Rectal smooth muscle tissue (tissue), 1 donor: ENCODE data around the gene OR2B6.

ENCODE experiments used
- H3K27ac ChIP-seq: one replicate; pipeline ENCODE4 v1.7.0; 2013; ENCODE audit warnings: low read depth, low read length, inconsistent platforms
- H3K27me3 ChIP-seq: one replicate; pipeline ENCODE4 v1.7.0; 2013; ENCODE audit warnings: low read length; ENCODE audit not compliant: control insufficient read depth, insufficient read depth
- H3K36me3 ChIP-seq: one replicate; pipeline ENCODE4 v1.7.0; 2013; ENCODE audit warnings: low read length; ENCODE audit not compliant: control insufficient read depth, insufficient read depth
- H3K4me1 ChIP-seq: one replicate; pipeline ENCODE4 v1.7.0; 2013; ENCODE audit warnings: low read length; ENCODE audit not compliant: control insufficient read depth, insufficient read depth
- H3K4me3 ChIP-seq: one replicate; pipeline ENCODE4 v1.7.0; 2013; ENCODE audit warnings: low read length
- H3K9ac ChIP-seq: one replicate; pipeline ENCODE4 v1.7.0; 2013; ENCODE audit warnings: low read length

OR2B6 gene

GRCh38 chr6:27962506-27962905 lies 5.5 kb downstream of the OR2B6 start:
- no peak overlapping the region for H3K27ac ChIP-seq
- H3K9ac ChIP-seq, result no peak overlapping the region
- H3K36me3 ChIP-seq, result no peaks in the 10 kb centered on the region
- no peak overlapping the region for H3K4me3 ChIP-seq
- no peaks in the 10 kb centered on the region for H3K4me1 ChIP-seq
- H3K27me3 ChIP-seq, result no peaks in the 10 kb centered on the region

- Histone ChIP-seq H3K27me3 (no peaks in the 10 kb centered on the region), H3K27ac (no peak overlapping the region), H3K4me3 (no peak overlapping the region), H3K36me3 (no peaks in the 10 kb centered on the region), H3K4me1 (no peaks in the 10 kb centered on the region), H3K9ac (no peak overlapping the region)
Observed at GRCh38 chr6:27966044-27966443, 9.0 kb downstream of the OR2B6 start.

GRCh38 chr6:27966816-27967426 lies 9.9 kb downstream of the OR2B6 start:
- H3K4me3 ChIP-seq, result no peak overlapping the region
- H3K4me1 ChIP-seq, result no peaks in the 10 kb centered on the region
- no peaks in the 10 kb centered on the region for H3K36me3 ChIP-seq
- H3K27ac ChIP-seq, result no peak overlapping the region
- no peak overlapping the region for H3K9ac ChIP-seq
- no peaks in the 10 kb centered on the region for H3K27me3 ChIP-seq

- Histone ChIP-seq H3K4me3 (no peak overlapping the region), H3K4me1 (no peaks in the 10 kb centered on the region), H3K9ac (no peak overlapping the region)
Observed at GRCh38 chr6:27970444-27970843, 13.4 kb downstream of the OR2B6 start.

GRCh38 chr6:27972750-27973149 lies 15.7 kb downstream of the OR2B6 start:
- Histone ChIP-seq H3K36me3 (no peaks in the 10 kb centered on the region), H3K4me1 (no peaks in the 10 kb centered on the region), H3K27ac (no peak overlapping the region), H3K4me3 (no peak overlapping the region), H3K27me3 (no peaks in the 10 kb centered on the region), H3K9ac (no peak overlapping the region)

More at GRCh38 chr6:27970444-27970843, 13.4 kb downstream of the OR2B6 start:
- Histone ChIP-seq H3K36me3 (no peaks in the 10 kb centered on the region), H3K27ac (no peak overlapping the region), H3K27me3 (no peaks in the 10 kb centered on the region)

GRCh38 chr6:27977387-27977786 lies 20.3 kb downstream of the OR2B6 start:
- Histone ChIP-seq H3K27ac (no peak overlapping the region), H3K27me3 (no peaks in the 10 kb centered on the region), H3K36me3 (no peaks in the 10 kb centered on the region), H3K4me3 (no peak overlapping the region), H3K4me1 (no peaks in the 10 kb centered on the region), H3K9ac (no peak overlapping the region)

- H3K27me3 ChIP-seq, result no peaks in the 10 kb centered on the region
- H3K9ac ChIP-seq, result no peak overlapping the region
- no peaks in the 10 kb centered on the region for H3K36me3 ChIP-seq
- no peaks in the 10 kb centered on the region for H3K4me1 ChIP-seq
- no peak overlapping the region for H3K27ac ChIP-seq
- no peak overlapping the region for H3K4me3 ChIP-seq
Observed at GRCh38 chr6:27978705-27979104, 21.7 kb downstream of the OR2B6 start.

GRCh38 chr6:27980111-27980510 lies 23.1 kb downstream of the OR2B6 start:
- no peaks in the 10 kb centered on the region for H3K36me3 ChIP-seq
- no peak overlapping the region for H3K4me3 ChIP-seq
- H3K27ac ChIP-seq, result no peak overlapping the region
- H3K9ac ChIP-seq, result no peak overlapping the region
- no peaks in the 10 kb centered on the region for H3K27me3 ChIP-seq
- H3K4me1 ChIP-seq, result no peaks in the 10 kb centered on the region

- Histone ChIP-seq H3K4me3 (no peak overlapping the region), H3K36me3 (no peaks in the 10 kb centered on the region), H3K4me1 (no peaks in the 10 kb centered on the region), H3K27ac (no peak overlapping the region), H3K9ac (no peak overlapping the region), H3K27me3 (no peaks in the 10 kb centered on the region)
Observed at GRCh38 chr6:27986928-27987725, 30.1 kb downstream of the OR2B6 start.

GRCh38 chr6:27994616-27995015 lies 37.6 kb downstream of the OR2B6 start:
- no peaks in the 10 kb centered on the region for H3K4me1 ChIP-seq
- no peak overlapping the region for H3K27ac ChIP-seq
- no peak overlapping the region for H3K9ac ChIP-seq
- H3K4me3 ChIP-seq, result no peak overlapping the region
- H3K27me3 ChIP-seq, result no peaks in the 10 kb centered on the region
- H3K36me3 ChIP-seq, result no peaks in the 10 kb centered on the region

GRCh38 chr6:28000351-28001045 lies 43.5 kb downstream of the OR2B6 start:
- no peaks in the 10 kb centered on the region for H3K27me3 ChIP-seq
- no peaks in the 10 kb centered on the region for H3K4me1 ChIP-seq
- no peak overlapping the region for H3K4me3 ChIP-seq
- H3K27ac ChIP-seq, result no peak overlapping the region
- no peaks in the 10 kb centered on the region for H3K36me3 ChIP-seq
- no peak overlapping the region for H3K9ac ChIP-seq

- Histone ChIP-seq H3K9ac (no peak overlapping the region), H3K27me3 (no peaks in the 10 kb centered on the region), H3K4me3 (no peak overlapping the region), H3K27ac (no peak overlapping the region), H3K4me1 (no peaks in the 10 kb centered on the region), H3K36me3 (no peaks in the 10 kb centered on the region)
Observed at GRCh38 chr6:28001351-28001750, 44.3 kb downstream of the OR2B6 start.
